ENCODE results near the gene NCAPG2.

DNA sequence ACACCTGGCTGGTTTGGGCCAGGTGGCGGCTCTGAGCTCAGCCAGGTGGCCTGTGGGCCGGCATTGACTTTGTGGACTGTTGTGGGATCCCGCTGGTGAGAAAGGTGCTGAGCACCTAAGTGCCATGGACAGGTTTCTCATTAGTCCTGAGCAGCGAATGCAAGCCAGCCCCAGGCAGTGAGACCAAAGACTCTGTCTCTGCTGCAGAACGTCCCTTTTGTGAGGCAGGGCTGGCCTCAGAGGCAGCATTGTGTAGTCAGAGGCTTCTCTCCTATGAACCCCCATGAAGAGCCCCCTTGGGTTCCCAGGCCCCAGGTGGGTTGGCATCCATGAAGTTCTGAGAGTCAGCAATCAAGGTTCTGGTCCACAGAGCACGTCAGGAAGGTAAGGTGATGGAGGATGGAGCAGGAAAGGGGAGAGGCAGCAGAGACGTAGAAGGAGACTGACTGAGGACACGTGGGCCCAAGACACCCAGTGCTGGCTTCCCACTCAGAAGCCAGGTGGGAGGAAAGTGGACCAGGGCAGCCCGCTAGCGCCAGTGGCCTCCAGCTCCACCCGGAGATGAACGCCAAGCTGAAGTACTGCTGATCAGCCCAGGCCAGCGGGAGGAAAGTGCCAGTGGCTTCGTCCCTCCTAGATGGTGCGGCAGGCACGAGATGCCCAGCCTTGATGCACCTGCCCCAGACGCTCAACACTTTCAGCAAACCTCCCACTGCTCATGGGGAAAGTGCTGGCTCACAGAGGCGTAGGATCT is 97.8 kb downstream of the NCAPG2 start:
- TF ChIP-seq FOXM1 (CRISPR knock-in tag; IDR thresholded peaks at IDR 0.05) (no peak), ZNF549 (CRISPR knock-in tag; IDR thresholded peaks at IDR 0.05) (no peak), HMGXB4 (CRISPR knock-in tag; IDR thresholded peaks at IDR 0.05; ENCODE audit: borderline replicate concordance in 1 of 2, low read depth in 1 of 2) (no peak), MTF1 (CRISPR knock-in tag; IDR thresholded peaks at IDR 0.05) (no peak), POLR2A (IDR thresholded peaks at IDR 0.05; ENCODE audit: insufficient read depth in 1 of 2, low read depth in 2 of 2, low read length in 2 of 2) (no peak), YY1 (IDR thresholded peaks at IDR 0.05; ENCODE audit: insufficient read depth, insufficient replicate concordance, low read depth, low read length) (no peak)
- TF ChIP-seq, protein P1, sequence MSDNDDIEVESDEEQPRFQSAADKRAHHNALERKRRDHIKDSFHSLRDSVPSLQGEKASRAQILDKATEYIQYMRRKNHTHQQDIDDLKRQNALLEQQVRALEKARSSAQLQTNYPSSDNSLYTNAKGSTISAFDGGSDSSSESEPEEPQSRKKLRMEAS (IDR thresholded peaks at IDR 0.05) = no peak

Measured in HepG2 (cell line).